GM12878 (cell line): ENCODE measurements around the gene CXCL1. TPM values are rescaled to one million over a fixed set of nuclear protein-coding genes. Genes with fewer than 3 reads are reported as not detected.

Experiments used
- CBFB ChIP-seq: IDR thresholded peaks from 2 replicates; pipeline ENCODE4 v1.6.1; 2016; ENCODE audit warnings: antibody characterized with exemption, low read depth
- E2F8 ChIP-seq: fragments of 450-650 bp; IDR thresholded peaks from 2 replicates; pipeline ENCODE4 v1.6.1; 2018; ENCODE audit warnings: mild to moderate bottlenecking, low read depth, moderate library complexity; ENCODE audit not compliant: partially characterized antibody
- MEF2B ChIP-seq: fragments of 450-650 bp; IDR thresholded peaks from 2 replicates; pipeline ENCODE4 v1.6.1; 2018; ENCODE audit warnings: mild to moderate bottlenecking, moderate library complexity; ENCODE audit not compliant: partially characterized antibody, poor library complexity, severe bottlenecking
- MYB ChIP-seq: fragments of 150-350 bp; IDR thresholded peaks from 2 replicates; pipeline ENCODE4 v1.6.1; 2014; ENCODE audit warnings: mild to moderate bottlenecking, low read depth, low read length, borderline replicate concordance
- POLR2AphosphoS5 ChIP-seq: IDR thresholded peaks from 2 replicates; pipeline ENCODE4 v1.6.1; 2011; ENCODE audit warnings: mild to moderate bottlenecking, low read length, inconsistent platforms
- SREBF2 ChIP-seq: IDR thresholded peaks from 2 replicates; pipeline ENCODE4 v1.6.1; 2012; ENCODE audit warnings: mild to moderate bottlenecking, low read length
- ZNF274 ChIP-seq: IDR thresholded peaks from one replicate; pipeline ENCODE4 v1.8.0; 2011; ENCODE audit not compliant: insufficient read length, insufficient read depth
- polyA plus RNA-seq, 11 experiments: library from polyadenylated mRNA; depleted of rRNA in 4 of 11; unstranded in 6 of 11; stranded (reverse) in 5 of 11; fragments of >200 nt; fragmentation: Nextera tagmentation in 4 of 11; fragmentation: Illumina TruSeq in 1 of 11; extraction: Ambion mirVana in 4 of 11; extraction: Trizol in 1 of 11; gene quantifications; 1 replicate in 1 of 11; 2 replicates in 10 of 11; pipeline versions ENCODE4 v1.2.1 to v1.2.3, GENCODE V29; 2011 to 2016; ENCODE audit warnings: inconsistent platforms in 2 of 11, missing spikeins in 2 of 11, low read depth in 1 of 11
- total RNA-seq, 4 experiments: library from RNA; depleted of rRNA in 3 of 4; stranded (reverse); fragments of >200 nt in 3 of 4; fragmentation: Illumina TruSeq in 1 of 4; extraction: Trizol in 1 of 4; gene quantifications; 2 replicates each; pipeline versions ENCODE4 v1.2.1 to v1.2.3, GENCODE V29; 2013 to 2021
- TF ChIP-seq, protein P1 (sequence below): fragments of 450-650 bp; formaldehyde crosslinking; IDR thresholded peaks from 2 replicates; pipeline ENCODE4 v1.4.0; 2022; ENCODE audit warnings: mild to moderate bottlenecking, moderate library complexity
- TF ChIP-seq, protein P2 (sequence below): IDR thresholded peaks from 2 replicates; pipeline ENCODE4 v1.6.1; 2012; ENCODE audit warnings: mild to moderate bottlenecking, low read depth, low read length

CXCL1 gene
- total and polyA plus RNA-seq, 10 of the 15 experiments (the other 5 are each of a cell fraction or from before 2014, with no cell fraction given), result not detected

DNA sequence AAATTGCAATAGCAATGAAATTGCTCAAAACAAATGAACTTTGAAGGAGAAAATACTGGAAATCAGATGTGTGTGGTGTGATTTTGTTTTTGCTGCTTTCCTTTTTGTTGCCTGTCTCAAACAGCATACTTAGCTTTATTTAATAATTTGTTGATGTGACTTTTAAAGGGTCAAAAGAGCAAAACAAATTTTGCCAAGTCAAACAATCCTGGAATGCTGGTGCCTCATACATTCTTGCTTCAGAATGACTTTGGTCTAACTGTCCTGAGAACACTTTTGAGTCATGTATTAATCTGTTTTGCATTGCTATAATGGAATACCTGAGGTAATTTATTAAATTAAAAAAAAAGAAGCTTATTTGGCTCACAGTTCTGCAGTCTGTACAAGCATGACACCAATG, 12.7 kb upstream of the CXCL1 start (continued):
- TF ChIP-seq, protein P1, sequence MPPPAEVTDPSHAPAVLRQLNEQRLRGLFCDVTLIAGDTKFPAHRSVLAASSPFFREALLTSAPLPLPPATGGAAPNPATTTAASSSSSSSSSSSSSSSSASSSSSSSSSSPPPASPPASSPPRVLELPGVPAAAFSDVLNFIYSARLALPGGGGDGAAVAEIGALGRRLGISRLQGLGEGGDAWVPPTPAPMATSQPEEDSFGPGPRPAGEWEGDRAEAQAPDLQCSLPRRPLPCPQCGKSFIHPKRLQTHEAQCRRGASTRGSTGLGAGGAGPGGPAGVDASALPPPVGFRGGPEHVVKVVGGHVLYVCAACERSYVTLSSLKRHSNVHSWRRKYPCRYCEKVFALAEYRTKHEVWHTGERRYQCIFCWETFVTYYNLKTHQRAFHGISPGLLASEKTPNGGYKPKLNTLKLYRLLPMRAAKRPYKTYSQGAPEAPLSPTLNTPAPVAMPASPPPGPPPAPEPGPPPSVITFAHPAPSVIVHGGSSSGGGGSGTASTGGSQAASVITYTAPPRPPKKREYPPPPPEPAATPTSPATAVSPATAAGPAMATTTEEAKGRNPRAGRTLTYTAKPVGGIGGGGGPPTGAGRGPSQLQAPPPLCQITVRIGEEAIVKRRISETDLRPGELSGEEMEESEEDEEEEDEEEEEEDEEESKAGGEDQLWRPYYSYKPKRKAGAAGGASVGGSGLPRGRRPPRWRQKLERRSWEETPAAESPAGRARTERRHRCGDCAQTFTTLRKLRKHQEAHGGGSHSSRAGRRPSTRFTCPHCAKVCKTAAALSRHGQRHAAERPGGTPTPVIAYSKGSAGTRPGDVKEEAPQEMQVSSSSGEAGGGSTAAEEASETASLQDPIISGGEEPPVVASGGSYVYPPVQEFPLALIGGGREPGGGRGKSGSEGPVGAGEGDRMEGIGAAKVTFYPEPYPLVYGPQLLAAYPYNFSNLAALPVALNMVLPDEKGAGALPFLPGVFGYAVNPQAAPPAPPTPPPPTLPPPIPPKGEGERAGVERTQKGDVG, result no peak
- TF ChIP-seq SREBF2 (no peak), CBFB (no peak), MYB (no peak), ZNF274 (no peak), POLR2AphosphoS5 (no peak), E2F8 (no peak), MEF2B (no peak)
- TF ChIP-seq, protein P2, sequence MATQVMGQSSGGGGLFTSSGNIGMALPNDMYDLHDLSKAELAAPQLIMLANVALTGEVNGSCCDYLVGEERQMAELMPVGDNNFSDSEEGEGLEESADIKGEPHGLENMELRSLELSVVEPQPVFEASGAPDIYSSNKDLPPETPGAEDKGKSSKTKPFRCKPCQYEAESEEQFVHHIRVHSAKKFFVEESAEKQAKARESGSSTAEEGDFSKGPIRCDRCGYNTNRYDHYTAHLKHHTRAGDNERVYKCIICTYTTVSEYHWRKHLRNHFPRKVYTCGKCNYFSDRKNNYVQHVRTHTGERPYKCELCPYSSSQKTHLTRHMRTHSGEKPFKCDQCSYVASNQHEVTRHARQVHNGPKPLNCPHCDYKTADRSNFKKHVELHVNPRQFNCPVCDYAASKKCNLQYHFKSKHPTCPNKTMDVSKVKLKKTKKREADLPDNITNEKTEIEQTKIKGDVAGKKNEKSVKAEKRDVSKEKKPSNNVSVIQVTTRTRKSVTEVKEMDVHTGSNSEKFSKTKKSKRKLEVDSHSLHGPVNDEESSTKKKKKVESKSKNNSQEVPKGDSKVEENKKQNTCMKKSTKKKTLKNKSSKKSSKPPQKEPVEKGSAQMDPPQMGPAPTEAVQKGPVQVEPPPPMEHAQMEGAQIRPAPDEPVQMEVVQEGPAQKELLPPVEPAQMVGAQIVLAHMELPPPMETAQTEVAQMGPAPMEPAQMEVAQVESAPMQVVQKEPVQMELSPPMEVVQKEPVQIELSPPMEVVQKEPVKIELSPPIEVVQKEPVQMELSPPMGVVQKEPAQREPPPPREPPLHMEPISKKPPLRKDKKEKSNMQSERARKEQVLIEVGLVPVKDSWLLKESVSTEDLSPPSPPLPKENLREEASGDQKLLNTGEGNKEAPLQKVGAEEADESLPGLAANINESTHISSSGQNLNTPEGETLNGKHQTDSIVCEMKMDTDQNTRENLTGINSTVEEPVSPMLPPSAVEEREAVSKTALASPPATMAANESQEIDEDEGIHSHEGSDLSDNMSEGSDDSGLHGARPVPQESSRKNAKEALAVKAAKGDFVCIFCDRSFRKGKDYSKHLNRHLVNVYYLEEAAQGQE, result no peak
- TF ChIP-seq, all 136 proteins: peak for 0
